ENCODE measurements around the gene SIPA1. TPM values are rescaled to one million over a fixed set of nuclear protein-coding genes. Genes with fewer than 3 reads are reported as not detected.

SIPA1 gene
- total and polyA plus RNA-seq, 2 of the 13 experiments (the other 11 are each of a cell fraction or from before 2014, with no cell fraction given) = 5.8 to 7.7 TPM

DNA sequence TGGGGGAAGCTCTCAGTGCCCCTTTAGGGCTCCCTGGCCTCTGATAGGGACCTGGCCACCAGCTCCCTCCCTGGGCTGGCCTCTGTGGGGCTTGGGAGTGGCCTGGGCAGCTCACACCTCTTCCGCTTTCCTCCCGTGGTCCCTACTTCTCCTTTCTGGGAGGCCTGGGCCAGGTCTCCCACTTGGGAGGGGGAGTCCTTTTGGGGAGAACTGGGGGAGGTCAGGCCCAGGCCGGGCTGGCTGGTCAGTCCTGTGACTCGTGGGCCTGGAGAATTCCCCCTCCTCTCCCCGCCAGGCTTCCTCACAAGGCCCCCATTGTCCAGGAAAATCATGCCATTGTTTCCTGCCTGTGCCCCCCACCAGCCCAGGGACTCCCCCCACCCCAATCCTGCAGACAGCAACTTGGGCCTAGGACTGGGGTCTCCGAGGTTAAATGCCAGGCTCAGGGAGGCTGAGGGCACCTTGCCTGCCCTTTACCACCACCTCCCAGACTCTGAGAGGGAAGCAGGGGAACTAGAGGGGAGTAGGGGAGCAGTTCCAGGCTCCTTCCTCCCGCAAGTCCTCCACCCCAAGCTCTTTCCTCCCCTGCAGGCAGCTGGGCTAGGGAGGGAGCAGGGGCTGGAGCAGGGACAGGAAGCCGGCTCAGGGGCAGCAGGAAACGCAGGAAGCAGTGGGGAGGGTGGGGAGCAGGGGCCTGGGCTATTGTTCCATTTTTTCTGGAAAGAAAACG is 26.7 kb upstream of the SIPA1 start (continued):
- TF ChIP-seq ZNF263 (CRISPR knock-in tag; IDR thresholded peaks at IDR 0.05) = peak; percentile 89

DNA sequence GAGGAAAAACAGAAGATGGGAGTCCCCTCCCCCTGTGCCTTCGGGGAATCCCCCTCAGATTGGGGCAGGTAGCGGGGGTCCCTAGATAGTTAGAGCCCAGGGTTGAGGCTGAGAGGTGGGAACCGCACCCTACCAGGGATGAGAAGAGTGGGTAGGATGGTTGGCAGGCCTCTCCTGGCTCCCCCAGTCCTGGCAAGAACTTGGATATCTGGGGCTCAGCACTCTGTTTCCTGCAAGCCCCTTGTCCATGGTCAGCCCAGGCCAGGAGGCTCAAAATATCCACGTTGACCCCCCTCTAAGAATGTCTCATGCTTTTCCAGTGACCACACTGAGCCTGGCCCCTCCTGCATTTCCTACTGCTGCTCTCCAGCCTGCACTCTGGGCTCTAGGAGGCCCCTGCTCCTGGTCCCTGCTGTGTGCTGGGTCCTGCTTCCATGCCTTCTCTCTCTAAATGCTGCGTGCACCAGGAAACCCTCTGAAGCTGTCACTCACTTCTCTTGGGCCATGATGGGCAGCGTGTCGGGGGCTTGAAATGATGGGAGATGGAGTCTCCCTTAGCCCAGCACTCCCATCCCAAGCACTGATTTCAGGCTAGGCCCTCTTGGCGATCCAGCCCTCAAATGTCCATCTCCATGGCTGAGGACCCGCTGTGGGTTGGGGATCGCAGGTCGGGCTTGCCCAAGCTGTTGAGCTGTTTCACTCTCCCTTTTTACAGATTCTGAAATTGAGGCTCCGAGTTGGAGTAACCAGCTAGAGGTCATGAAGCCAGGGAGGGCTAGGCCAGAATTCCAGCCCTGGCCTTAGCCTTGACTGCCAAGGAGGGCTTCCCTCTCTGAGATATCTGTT is 25.9 kb upstream of the SIPA1 start:
- ChIA-PET POLR2A (interaction anchor here (0.7 to 4.3 kb wide), 7 partner anchors 10 to 100 kb away, joined by 3 to 48 read pairs (median 4); partner anchors contain the start of genes KAT5 and SIPA1), CTCF (ENCODE audit: low intra/inter-chr PET ratio, low total read pairs) (no interaction called here)
- in situ Hi-C loops (cut with HindIII; ENCODE audit: extremely low pct_ligation_motif_present, low pct_unique_long_range_greater_than_20kb) = loop anchor here (5.0 kb wide), 1 partner anchor 35 kb away; the partner anchor contains the start of gene EHBP1L1
- peak overlapping the region; percentile 31 for H3K27ac ChIP-seq (ENCODE audit: extremely low read length, insufficient read depth, low read length)
- intact Hi-C loops (cut with micrococcal nuclease; ENCODE audit: unreplicated experiment) = no loop called here
- BruUV-seq (replicated peaks) = no TSS peak
- peak overlapping the region; percentile 96 for H3K4me2 ChIP-seq (ENCODE audit: low read depth, low read length)
- FAIRE-seq (no peak), ATAC-seq (no peak), DNase-seq (ENCODE audit: low spot score) (no peak)
- 70% methylated on average over 8 of the region's 12 CpGs for whole genome bisulfite sequencing (ENCODE audit: low lambda C conversion rate)
- H3K4me1 ChIP-seq (ENCODE audit: insufficient read depth, low read length) = peaks cover 41% of the 10 kb centered on the region
- H3K4me3 ChIP-seq (replicated peaks in 1 of 3; ENCODE audit: insufficient read depth in 1 of 3, low read depth in 2 of 3, low read length in 3 of 3) = peak overlapping the region; percentile 84 to 97 (median 94)
- peak overlapping the region; percentile 95 for H3K9ac ChIP-seq (ENCODE audit: insufficient read depth, low read depth, low read length)
- H3K36me3 ChIP-seq (replicated peaks in 1 of 2; ENCODE audit: control insufficient read depth in 1 of 2, insufficient read depth in 2 of 2, low read length in 2 of 2) = peaks cover 17 to 39% of the 10 kb centered on the region in 2 experiments; a peak in 4 of 5 replicates
- H3K9me3 ChIP-seq (ENCODE audit: low read length) = no peaks in the 10 kb centered on the region
- H3K27me3 ChIP-seq (ENCODE audit: control insufficient read depth in 1 of 2, insufficient read depth in 2 of 2, low read length in 2 of 2) = no peaks in the 10 kb centered on the region; a peak in 1 of 5 replicates
- peaks cover 57% of the 10 kb centered on the region for H3K79me2 ChIP-seq (ENCODE audit: insufficient read depth, low read length)
- H4K20me1 ChIP-seq (ENCODE audit: insufficient read depth, low read length) = peaks cover 23% of the 10 kb centered on the region; the same call in 1 of the 2 replicates
- no peak overlapping the region for H2AFZ ChIP-seq (ENCODE audit: low read length)
- TF ChIP-seq ZFX (CRISPR knock-in tag; IDR thresholded peaks at IDR 0.05; ENCODE audit: low read depth) (peak; percentile 15; the same call in 1 of the 2 replicates), ZNF326 (CRISPR knock-in tag; IDR thresholded peaks at IDR 0.05; ENCODE audit: borderline replicate concordance) (no peak), ZNF674 (CRISPR knock-in tag; IDR thresholded peaks at IDR 0.05; ENCODE audit: low read depth) (no peak), TGIF2 (CRISPR knock-in tag; IDR thresholded peaks at IDR 0.05) (no peak)
- TF ChIP-seq, protein P1, sequence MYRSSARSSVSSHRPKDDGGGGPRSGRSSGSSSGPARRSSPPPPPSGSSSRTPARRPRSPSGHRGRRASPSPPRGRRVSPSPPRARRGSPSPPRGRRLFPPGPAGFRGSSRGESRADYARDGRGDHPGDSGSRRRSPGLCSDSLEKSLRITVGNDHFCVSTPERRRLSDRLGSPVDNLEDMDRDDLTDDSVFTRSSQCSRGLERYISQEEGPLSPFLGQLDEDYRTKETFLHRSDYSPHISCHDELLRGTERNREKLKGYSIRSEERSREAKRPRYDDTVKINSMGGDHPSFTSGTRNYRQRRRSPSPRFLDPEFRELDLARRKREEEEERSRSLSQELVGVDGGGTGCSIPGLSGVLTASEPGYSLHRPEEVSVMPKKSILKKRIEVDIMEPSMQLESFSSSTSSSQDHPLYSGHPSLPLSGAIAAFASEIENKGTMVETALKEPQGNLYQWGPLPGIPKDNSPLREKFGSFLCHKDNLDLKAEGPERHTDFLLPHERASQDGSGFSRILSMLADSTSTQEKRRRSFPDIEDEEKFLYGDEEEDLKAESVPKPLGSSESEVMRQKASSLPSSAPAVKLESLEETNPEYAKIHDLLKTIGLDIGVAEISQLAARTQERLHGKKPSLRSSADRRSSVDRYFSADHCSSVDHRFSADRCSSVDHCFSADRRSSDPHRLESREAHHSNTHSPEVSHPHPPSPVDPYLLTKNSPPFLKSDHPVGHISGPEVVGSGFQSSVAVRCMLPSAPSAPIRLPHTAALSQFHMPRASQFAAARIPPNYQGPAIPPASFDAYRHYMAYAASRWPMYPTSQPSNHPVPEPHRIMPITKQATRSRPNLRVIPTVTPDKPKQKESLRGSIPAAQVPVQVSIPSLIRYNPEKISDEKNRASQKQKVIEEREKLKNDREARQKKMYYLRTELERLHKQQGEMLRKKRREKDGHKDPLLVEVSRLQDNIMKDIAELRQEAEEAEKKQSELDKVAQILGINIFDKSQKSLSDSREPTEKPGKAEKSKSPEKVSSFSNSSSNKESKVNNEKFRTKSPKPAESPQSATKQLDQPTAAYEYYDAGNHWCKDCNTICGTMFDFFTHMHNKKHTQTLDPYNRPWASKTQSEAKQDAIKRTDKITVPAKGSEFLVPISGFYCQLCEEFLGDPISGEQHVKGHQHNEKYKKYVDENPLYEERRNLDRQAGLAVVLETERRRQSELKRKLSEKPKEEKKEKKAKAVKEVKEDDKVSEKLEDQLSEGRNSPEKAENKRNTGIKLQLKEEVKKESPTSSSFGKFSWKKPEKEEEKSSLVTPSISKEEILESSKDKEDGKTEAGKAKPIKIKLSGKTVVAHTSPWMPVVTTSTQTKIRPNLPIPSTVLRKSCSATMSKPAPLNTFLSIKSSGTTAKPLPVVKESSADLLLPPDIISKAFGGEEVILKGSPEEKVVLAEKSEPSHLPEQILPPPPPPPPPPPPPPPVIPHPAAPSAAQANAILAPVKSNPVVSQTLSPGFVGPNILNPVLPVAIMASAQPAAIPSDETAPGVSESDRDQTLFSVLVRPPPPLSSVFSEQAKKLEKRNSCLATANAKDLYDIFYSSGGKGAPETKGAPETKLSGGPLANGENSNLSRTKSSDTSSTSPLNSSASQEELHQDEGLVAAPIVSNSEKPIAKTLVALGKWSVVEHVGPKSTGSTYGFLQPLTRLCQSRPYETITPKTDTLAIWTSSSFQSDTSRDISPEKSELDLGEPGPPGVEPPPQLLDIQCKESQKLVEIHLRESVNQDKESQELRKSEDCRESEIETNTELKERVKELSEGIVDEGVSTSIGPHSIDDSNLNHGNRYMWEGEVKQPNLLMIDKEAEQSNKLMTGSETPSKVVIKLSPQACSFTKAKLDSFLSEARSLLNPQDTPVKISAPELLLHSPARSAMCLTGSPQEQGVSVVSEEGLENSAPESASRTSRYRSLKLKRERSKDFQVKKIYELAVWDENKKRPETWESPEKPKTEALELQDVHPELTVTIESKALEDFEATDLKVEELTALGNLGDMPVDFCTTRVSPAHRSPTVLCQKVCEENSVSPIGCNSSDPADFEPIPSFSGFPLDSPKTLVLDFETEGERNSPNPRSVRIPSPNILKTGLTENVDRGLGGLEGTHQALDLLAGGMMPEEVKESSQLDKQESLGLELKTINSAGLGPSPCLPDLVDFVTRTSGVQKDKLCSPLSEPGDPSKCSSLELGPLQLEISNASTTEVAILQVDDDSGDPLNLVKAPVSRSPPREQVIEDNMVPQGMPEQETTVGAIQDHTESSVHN (CRISPR knock-in tag; IDR thresholded peaks at IDR 0.05) = no peak
